ENCODE measurements around the gene THAP5. TPM values are rescaled to one million over a fixed set of nuclear protein-coding genes. Genes with fewer than 3 reads are reported as not detected.
"Not testable (repeated sequence)": the region's sequence is repeated elsewhere in the genome, so short reads cannot be mapped to it uniquely, and the experiment has no call there.

Gene THAP5
- total and polyA plus RNA-seq, 3 donors from 2014 or later: 29.7 to 48.1 (median 29.9) TPM

GRCh38 chr7:108561047-108561619, 8.4 kb downstream of the THAP5 start:
- WGBS, 2 donors: 90 to 93% methylated on average over 4 of the region's 4 CpGs
- intact Hi-C loops (cut with DNase I; ENCODE audit: low total_unique reads): no loop called here
- Histone ChIP-seq H3K27me3 (no peaks in the 10 kb centered on the region), H3K9me3 (no peaks in the 10 kb centered on the region), H3K4me3 (no peak overlapping the region), H3K27ac (no peak overlapping the region), H3K4me1 (no peaks in the 10 kb centered on the region), H3K36me3 (ENCODE audit: low read depth, missing control alignments) (no peaks in the 10 kb centered on the region)
- DNase-seq: no peak
- TF ChIP-seq CTCF (IDR thresholded peaks at IDR 0.05): no peak
- no peak for TF ChIP-seq POLR2A (IDR thresholded peaks at IDR 0.05)

GRCh38 chr7:108559253-108559652, 10.3 kb downstream of the THAP5 start:
- H3K9me3 ChIP-seq: no peaks in the 10 kb centered on the region
- 81 to 89% methylated on average over 4 of the region's 4 CpGs for WGBS, 2 donors
- no peak overlapping the region for H3K4me3 ChIP-seq
- TF ChIP-seq CTCF (IDR thresholded peaks at IDR 0.05) (no peak), POLR2A (IDR thresholded peaks at IDR 0.05) (no peak)
- H3K27me3 ChIP-seq: no peaks in the 10 kb centered on the region
- H3K27ac ChIP-seq: no peak overlapping the region
- intact Hi-C loops (cut with DNase I; ENCODE audit: low total_unique reads): no loop called here
- DNase-seq: no peak
- H3K36me3 ChIP-seq (ENCODE audit: low read depth, missing control alignments): no peaks in the 10 kb centered on the region
- H3K4me1 ChIP-seq: no peaks in the 10 kb centered on the region

GRCh38 chr7:108557617-108558016, 11.9 kb downstream of the THAP5 start:
- intact Hi-C loops (cut with DNase I; ENCODE audit: low total_unique reads): no loop called here
- H3K36me3 ChIP-seq (ENCODE audit: low read depth, missing control alignments): no peaks in the 10 kb centered on the region
- no peak overlapping the region for H3K4me3 ChIP-seq
- H3K27ac ChIP-seq: no peak overlapping the region
- DNase-seq: no peak
- no peaks in the 10 kb centered on the region for H3K27me3 ChIP-seq
- H3K9me3 ChIP-seq: no peaks in the 10 kb centered on the region
- WGBS, 2 donors: 95% methylated on average over 1 of the region's 1 CpG
- no peaks in the 10 kb centered on the region for H3K4me1 ChIP-seq
- TF ChIP-seq CTCF (IDR thresholded peaks at IDR 0.05) (no peak), POLR2A (IDR thresholded peaks at IDR 0.05) (no peak)

- H3K4me1 ChIP-seq: no peaks in the 10 kb centered on the region
- TF ChIP-seq CTCF (IDR thresholded peaks at IDR 0.05) (no peak), POLR2A (IDR thresholded peaks at IDR 0.05) (no peak)
- WGBS, 2 donors: 99% methylated on average over 3 of the region's 3 CpGs
These were observed 12.3 kb downstream of the THAP5 start for GRCh38 chr7:108557191-108557590.

GRCh38 chr7:108556665-108557064, 12.8 kb downstream of the THAP5 start:
- intact Hi-C loops (cut with DNase I; ENCODE audit: low total_unique reads); H3K27me3 ChIP-seq; DNase-seq; H3K27ac ChIP-seq; H3K36me3 ChIP-seq (ENCODE audit: low read depth, missing control alignments); H3K4me1 ChIP-seq; H3K4me3 ChIP-seq; H3K9me3 ChIP-seq: not testable (repeated sequence)

More at GRCh38 chr7:108557191-108557590, 12.3 kb downstream of the THAP5 start:
- no peaks in the 10 kb centered on the region for H3K36me3 ChIP-seq (ENCODE audit: low read depth, missing control alignments)
- H3K4me3 ChIP-seq: no peak overlapping the region
- DNase-seq: no peak
- H3K9me3 ChIP-seq: no peaks in the 10 kb centered on the region
- intact Hi-C loops (cut with DNase I; ENCODE audit: low total_unique reads): no loop called here
- H3K27ac ChIP-seq: no peak overlapping the region
- H3K27me3 ChIP-seq: no peaks in the 10 kb centered on the region

GRCh38 chr7:108548141-108548896, 21.2 kb downstream of the THAP5 start:
- DNase-seq; H3K4me1 ChIP-seq; H3K36me3 ChIP-seq (ENCODE audit: low read depth, missing control alignments); H3K27ac ChIP-seq; intact Hi-C loops (cut with DNase I; ENCODE audit: low total_unique reads); H3K27me3 ChIP-seq; H3K9me3 ChIP-seq; H3K4me3 ChIP-seq: not testable (repeated sequence)
- 80 to 84% methylated on average over 2 of the region's 2 CpGs for WGBS, 2 donors
